ENCODE measurements around the gene KHK.
"Not testable (repeated sequence)": the region's sequence is repeated elsewhere in the genome, so short reads cannot be mapped to it uniquely, and the experiment has no call there.

KHK gene

GRCh38 chr2:27095745-27096651, 9.4 kb downstream of the KHK start:
- peak in 1 of 3 experiments; percentile 46 for DNase-seq (ENCODE audit: low read depth in 3 of 3)

GRCh38 chr2:27096748-27097297, 10.3 kb downstream of the KHK start:
- DNase-seq (ENCODE audit: low read depth in 3 of 3) = no peak

GRCh38 chr2:27097341-27097740, 10.8 kb downstream of the KHK start:
- no peak for DNase-seq (ENCODE audit: low read depth in 3 of 3)

DNA sequence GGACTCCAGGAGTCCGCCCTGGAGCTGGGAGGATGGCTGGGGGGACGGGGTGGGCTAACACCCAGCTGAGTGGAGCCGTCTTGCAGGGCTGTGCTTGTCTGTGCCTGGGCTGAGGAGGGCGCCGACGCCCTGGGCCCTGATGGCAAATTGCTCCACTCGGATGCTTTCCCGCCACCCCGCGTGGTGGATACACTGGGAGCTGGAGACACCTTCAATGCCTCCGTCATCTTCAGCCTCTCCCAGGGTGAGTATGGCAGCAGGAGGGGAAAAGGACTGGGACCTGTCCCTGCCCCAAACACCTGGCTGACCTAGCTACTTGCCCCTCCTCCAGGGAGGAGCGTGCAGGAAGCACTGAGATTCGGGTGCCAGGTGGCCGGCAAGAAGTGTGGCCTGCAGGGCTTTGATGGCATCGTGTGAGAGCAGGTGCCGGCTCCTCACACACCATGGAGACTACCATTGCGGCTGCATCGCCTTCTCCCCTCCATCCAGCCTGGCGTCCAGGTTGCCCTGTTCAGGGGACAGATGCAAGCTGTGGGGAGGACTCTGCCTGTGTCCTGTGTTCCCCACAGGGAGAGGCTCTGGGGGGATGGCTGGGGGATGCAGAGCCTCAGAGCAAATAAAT, 12.9 kb downstream of the KHK start:
- DNase-seq (ENCODE audit: low read depth in 3 of 3) = no peak

- no peak for DNase-seq (ENCODE audit: low read depth in 3 of 3)
Measured at GRCh38 chr2:27100036-27100435, 13.5 kb downstream of the KHK start.

DNA sequence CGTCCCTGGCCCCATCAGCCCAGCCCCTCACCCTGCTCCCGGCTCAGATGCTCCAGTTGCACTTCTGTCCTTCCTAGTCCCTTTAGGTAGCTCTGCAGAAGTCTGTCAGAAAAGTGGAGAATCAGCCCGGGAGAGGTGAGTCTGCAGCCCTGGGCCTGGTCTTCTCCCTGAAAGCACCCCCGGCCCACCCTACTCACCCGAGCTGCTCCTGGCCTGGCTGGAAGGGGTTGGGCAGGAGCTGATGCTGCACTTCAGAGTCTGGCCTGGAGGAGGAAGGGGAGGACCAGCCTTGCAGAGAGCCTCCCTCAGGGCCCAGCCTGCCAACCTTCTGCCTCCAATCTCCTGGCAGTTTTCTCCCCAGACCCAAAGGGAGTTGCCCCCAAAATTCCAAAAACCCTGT, 15.8 kb downstream of the KHK start:
- no peak for DNase-seq (ENCODE audit: low read depth in 3 of 3)

DNA sequence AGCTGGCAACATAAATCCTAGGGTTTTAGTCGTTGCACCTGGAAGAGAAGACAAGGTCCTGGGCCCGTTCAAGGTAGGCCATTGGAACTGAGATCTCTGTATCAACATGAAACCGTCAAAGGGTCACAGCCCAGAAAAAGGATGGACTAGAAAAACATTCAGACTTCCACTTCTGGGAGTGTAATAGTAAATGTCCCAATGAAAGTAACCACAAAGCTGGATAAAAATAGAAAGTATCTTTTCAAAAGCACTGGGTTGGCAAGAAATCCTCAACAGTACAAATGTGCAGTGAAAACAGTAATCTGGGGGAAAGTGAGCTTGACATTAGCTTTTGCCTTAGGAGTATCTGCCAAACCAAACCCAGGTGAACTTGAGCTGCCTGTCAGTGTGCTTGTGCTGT, 19.4 kb downstream of the KHK start:
- no peak for DNase-seq (ENCODE audit: low read depth in 3 of 3)

- DNase-seq (ENCODE audit: low read depth in 3 of 3) = no peak
Measured at GRCh38 chr2:27108221-27108620, 21.6 kb downstream of the KHK start.

DNA sequence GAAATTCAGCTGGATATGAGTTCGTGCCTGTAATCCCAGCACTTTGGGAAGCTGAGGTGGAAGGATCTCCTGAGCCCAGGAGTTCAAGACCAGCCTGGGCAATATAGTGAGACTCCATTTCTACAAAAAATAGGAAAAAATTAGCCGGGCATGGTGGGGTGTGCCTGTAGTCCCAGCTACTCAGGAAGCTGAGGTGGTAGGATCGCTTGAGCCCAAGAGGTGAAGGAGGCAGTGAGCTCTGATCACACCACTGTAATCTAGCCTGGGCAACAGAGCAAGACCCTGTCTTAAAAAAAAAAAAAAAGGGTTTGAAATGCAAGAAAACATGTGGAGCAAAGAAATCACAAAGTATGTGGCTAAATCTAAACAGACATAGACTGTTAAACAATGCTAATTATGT, 22.5 kb downstream of the KHK start:
- DNase-seq (ENCODE audit: low read depth in 3 of 3) = no peak

DNA sequence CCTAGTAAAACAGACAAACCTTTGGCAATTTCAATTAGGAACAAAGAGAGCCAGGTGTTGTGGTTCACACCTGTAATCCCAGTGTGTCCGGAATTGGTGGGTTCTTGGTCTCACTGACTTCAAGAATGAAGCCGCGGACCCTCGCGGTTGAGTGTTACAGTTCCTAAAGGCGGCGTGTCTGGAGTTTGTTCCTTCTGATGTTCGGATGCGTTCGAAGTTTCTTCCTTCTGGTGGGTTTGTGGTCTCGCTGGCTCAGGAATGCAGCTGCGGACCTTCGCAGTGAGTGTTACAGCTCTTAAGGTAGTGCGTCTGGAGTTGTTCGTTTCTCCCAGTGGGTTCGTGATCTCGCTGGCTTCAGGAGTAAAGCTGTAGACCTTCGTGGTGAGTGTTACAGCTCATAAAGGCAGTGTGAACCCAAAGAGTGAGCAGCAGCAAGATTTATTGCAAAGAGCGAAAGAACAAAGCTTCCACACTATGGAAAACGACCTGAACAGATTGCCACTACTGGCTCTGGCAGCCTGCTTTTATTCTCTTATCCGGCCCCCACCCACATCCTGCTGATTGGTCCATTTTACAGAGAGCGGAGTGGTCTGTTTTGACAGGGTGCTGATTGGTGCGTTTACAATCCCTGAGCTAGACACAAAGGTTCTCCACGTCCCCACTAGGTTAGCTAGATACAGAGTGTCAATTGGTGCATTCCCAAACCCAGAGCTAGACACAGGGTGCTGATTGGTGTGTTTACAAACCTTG, 24.2 kb downstream of the KHK start:
- DNase-seq (ENCODE audit: low read depth in 3 of 3) = not testable (repeated sequence)

- not testable (repeated sequence) for DNase-seq (ENCODE audit: low read depth in 3 of 3)
Measured at GRCh38 chr2:27111392-27112078, 25.0 kb downstream of the KHK start.

DNA sequence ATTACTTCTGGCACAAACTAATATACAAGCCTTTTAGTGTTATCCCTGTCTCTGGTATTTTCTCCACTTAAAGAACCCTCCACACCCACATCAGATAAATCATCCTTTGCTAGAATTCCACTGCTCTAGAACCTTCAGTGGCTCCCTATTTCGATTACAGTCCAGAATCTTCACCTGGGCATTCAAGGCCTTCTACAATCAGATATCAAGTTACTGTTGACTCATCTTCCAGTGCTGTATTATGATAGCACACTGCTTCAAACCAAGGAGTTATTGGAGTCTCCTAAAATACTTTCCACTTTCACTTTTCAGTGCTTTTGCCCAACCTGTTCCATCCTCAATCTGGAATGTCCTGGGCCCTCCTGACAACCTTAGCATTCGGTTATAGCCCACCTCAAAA, 28.9 kb downstream of the KHK start:
- no peak for DNase-seq (ENCODE audit: low read depth in 3 of 3)

- no peak for DNase-seq (ENCODE audit: low read depth in 3 of 3)
Measured at GRCh38 chr2:27117995-27118524, 31.5 kb downstream of the KHK start.

DNA sequence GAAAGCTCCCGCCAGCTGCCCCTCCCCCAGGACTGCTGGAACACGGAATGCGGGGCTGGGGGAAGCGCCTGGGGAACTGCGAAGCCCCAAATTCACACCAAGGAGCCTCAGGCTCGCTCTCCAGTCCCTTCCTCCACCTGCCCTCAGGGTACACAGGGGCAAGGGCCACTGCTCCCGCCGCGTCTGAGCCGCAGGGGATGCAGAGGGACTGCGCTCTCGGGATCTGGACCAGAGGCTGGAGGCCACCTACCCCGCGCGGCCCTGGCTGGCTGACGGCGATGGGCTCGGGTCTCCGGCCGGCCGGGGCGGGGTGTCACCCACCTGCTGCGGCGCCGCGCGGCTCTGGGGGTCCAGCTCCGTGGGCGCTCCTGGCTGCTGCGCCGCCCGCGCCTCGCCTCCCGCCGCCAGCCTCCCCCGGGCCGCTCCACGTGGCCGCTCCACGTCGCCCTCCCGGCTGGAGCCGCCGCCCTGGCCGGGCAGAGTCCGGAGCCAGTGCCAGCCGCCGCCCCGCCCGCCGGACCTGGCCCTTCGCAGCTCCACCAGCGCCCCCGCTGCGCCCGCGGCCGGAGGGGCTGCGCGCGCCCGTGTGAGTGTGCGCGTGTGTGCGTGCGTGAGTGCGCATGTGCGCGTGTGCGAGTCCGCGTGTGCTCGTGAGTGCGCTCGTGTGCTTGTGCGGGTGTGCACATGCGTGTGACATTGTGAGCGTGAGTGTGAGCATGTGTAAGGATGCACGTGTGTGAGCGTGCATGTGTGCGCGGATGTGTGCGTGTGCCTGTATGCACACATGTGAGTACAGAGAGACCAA, 32.2 kb downstream of the KHK start, which contains the start of gene CGREF1:
Gene CGREF1, minus strand, starts transcription at position 604 of the 805 bp plus-strand sequence. CDS start 14,762 bp downstream, outside the sequence.
- DNase-seq (ENCODE audit: low read depth in 3 of 3) = peak in 1 of 3 experiments; percentile 22

DNA sequence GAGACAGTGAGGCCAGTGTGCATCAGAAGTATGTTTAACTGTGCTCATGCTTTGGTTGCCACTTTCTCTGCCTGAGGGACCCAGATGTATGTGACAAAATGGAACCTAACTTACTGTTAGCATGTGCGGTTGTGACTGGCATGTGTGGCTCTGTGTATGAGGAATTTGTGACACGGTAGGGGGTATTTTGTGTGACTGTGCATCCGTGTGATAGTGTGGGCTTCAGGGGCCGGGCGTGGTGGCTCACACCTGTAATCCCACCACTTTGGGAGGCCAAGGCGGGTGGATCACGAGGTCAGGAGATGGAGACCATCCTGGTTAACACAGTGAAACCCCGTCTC, 32.7 kb downstream of the KHK start:
- not testable (repeated sequence) for DNase-seq (ENCODE audit: low read depth in 3 of 3)

DNA sequence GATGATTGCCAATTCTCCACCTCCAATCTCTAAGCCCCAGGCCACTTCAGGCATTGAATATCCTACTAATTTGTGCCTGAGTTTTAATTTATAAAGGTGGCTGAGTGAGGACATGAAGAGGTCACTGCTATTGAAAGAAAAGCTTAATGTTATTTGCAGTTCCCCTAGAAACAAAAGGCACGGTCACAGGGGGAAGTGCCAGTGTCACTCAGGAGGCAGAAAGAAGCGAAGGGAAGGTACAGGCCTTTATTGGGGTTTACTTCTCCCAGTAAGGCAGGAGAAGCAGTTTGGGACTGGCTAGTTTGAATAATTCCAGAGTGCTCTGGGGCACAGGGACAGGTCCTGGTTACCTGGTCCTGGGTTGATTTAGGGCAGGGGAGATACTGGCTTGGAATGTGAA, 35.3 kb downstream of the KHK start:
- no peak for DNase-seq (ENCODE audit: low read depth in 3 of 3)

- no peak for DNase-seq (ENCODE audit: low read depth in 3 of 3)
Measured at GRCh38 chr2:27122791-27123190, 36.2 kb downstream of the KHK start.

DNA sequence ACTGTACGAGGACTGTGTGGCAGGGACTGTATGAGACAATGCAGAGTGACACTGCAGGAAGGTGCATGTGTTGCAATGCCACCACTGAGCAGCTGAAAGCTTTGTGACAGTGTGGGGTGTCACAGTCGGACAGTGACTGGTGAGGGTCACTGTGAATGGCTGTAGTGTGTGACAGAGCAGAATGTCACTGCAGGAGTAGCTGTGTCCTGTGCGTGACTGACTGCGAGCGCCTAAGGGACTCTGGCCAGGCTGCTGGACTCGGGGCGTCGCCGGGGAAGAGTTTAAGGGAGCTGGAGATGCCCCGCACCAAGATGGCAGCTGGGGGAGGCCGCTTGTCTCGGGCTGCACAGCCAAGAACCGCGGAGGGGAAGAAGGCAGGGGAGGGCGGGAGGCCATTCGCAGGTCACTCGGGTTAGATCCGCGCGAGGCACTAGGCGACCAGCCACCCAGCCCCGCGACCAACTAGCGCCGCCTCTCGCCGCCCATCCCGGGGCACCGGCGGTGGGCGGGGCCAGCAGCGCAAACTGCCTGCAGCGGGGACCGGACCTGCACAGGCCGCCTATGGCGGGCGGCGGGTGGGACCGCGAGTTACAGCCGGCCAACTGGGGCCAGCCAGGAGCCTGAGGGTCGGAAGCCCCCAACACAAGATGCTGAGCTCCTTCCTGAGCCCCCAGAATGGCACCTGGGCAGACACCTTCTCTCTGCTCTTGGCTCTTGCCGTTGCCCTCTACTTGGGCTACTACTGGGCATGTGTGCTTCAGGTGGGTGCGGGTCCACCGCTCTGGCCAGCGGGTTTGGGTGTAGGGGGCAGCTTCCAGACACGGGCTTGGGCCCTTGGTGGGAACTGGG, 37.0 kb downstream of the KHK start, which contains the start of gene ABHD1:
Gene ABHD1, plus strand, starts transcription at position 514 of the 849 bp plus-strand sequence. Its CDS starts 134 bp downstream, at position 648.
- peak in 2 of 3 experiments; percentile 27 to 56 for DNase-seq (ENCODE audit: low read depth in 3 of 3)

GRCh38 chr2:27125104-27125503, 38.5 kb downstream of the KHK start:
- DNase-seq (ENCODE audit: low read depth in 3 of 3) = no peak
